Measurements from ENCODE around the gene MOB3A.

The MOB3A gene

DNA sequence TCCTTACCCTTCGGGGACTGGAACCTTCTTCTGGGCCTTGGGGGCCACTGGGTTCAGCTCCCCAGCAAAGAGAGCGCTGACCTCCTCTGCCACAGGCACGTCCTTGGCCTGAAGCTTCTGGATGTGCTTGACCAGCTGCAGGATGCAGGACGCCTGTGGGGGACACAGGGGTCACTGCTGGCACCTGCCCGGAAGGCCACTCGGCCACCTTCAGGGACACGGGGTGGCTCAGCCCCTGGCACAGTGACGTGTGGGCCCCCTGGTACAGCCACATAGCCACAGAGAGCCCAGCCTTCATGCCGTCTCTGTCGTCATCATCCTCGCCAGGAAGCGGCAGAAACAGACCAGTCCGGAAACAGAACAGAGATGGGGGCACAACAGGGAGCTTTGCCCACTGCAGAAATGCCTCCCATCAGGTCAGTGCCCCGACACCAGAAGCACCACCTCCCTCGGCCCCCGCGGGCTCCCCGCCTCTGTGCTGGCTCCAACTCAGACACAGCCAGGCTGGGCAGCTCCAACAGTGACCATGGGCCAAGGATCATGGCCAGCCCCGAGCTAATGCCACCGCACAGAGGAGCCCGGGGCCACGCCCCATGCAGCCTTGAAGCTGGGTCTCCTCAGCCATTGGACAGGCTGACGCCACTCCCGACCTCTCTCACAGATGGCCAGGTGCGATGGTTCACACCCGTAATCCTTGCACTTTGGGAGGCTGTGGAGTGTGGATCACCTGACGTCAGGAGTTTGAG lies 21.3 kb upstream of the MOB3A start:
- TF ChIP-seq, protein P1, sequence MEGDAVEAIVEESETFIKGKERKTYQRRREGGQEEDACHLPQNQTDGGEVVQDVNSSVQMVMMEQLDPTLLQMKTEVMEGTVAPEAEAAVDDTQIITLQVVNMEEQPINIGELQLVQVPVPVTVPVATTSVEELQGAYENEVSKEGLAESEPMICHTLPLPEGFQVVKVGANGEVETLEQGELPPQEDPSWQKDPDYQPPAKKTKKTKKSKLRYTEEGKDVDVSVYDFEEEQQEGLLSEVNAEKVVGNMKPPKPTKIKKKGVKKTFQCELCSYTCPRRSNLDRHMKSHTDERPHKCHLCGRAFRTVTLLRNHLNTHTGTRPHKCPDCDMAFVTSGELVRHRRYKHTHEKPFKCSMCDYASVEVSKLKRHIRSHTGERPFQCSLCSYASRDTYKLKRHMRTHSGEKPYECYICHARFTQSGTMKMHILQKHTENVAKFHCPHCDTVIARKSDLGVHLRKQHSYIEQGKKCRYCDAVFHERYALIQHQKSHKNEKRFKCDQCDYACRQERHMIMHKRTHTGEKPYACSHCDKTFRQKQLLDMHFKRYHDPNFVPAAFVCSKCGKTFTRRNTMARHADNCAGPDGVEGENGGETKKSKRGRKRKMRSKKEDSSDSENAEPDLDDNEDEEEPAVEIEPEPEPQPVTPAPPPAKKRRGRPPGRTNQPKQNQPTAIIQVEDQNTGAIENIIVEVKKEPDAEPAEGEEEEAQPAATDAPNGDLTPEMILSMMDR (IDR thresholded peaks at IDR 0.05; ENCODE audit: control insufficient read depth, insufficient read depth, low read depth, low read length, missing control alignments) = no peak
- H3K4me3 ChIP-seq (ENCODE audit: control insufficient read depth, low read depth, low read length) = no peak overlapping the region
- no peak for DNase-seq (ENCODE audit: low read depth)

DNA sequence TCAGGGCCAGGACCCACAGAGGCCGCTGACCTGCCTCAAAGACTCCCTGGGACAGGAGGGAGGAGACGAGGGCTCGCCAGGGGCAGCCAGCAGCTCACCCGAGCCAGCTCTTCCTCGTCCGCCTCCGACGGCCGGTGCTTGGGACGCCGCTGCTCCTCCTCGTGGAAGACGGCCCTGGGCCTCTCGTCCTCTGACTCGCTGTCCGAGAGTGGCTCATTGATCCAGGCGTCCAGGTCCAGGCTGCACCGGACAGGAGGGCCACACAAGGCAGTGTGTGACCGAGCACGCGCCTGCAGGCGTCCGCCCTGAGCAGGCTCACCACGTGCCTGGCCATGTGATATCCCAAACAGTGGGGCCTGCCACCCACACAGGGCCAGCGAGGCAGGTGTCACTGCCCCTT lies 20.4 kb upstream of the MOB3A start:
- H3K4me3 ChIP-seq (ENCODE audit: control insufficient read depth, low read depth, low read length) = no peak overlapping the region
- no peak for DNase-seq (ENCODE audit: low read depth)
- TF ChIP-seq, protein P1 (IDR thresholded peaks at IDR 0.05; ENCODE audit: control insufficient read depth, insufficient read depth, low read depth, low read length, missing control alignments) = no peak

DNA sequence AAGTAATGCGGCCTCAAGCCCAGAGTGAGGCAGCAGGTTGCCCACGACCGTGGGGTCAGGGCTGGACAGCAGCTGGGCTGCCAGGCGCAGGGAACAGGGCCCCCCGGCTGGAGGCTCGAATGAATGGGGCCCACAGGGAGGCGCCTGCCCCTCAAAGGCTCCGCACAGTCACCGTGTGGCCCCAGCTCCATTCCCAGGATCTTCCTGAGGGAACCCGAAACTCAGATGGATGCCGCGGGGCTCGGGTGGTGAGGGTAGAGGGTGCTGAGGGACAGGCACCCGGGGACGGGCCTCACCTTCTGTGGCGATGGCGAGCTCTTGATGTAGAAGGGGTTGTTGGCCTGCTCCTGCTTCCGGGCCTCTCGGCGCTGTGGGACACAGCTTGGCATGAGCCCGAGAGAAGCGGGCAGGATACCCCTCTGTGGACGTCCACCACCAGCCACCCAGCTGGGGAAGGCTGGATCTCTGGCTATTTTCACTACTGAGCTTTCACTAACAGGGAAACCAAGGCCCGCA lies 19.8 kb upstream of the MOB3A start:
- TF ChIP-seq, protein P1 (IDR thresholded peaks at IDR 0.05; ENCODE audit: control insufficient read depth, insufficient read depth, low read depth, low read length, missing control alignments) = no peak
- DNase-seq (ENCODE audit: low read depth) = no peak
- no peak overlapping the region for H3K4me3 ChIP-seq (ENCODE audit: control insufficient read depth, low read depth, low read length)

- no peak for DNase-seq (ENCODE audit: low read depth)
- H3K4me3 ChIP-seq (ENCODE audit: control insufficient read depth, low read depth, low read length) = no peak overlapping the region
- TF ChIP-seq, protein P1 (IDR thresholded peaks at IDR 0.05; ENCODE audit: control insufficient read depth, insufficient read depth, low read depth, low read length, missing control alignments) = no peak
Measured at GRCh38 chr19:2115324-2115723, 19.2 kb upstream of the MOB3A start.

- H3K4me3 ChIP-seq (ENCODE audit: control insufficient read depth, low read depth, low read length) = no peak overlapping the region
- no peak for DNase-seq (ENCODE audit: low read depth)
- TF ChIP-seq, protein P1 (IDR thresholded peaks at IDR 0.05; ENCODE audit: control insufficient read depth, insufficient read depth, low read depth, low read length, missing control alignments) = no peak
Measured at GRCh38 chr19:2114821-2115220, 18.7 kb upstream of the MOB3A start.

DNA sequence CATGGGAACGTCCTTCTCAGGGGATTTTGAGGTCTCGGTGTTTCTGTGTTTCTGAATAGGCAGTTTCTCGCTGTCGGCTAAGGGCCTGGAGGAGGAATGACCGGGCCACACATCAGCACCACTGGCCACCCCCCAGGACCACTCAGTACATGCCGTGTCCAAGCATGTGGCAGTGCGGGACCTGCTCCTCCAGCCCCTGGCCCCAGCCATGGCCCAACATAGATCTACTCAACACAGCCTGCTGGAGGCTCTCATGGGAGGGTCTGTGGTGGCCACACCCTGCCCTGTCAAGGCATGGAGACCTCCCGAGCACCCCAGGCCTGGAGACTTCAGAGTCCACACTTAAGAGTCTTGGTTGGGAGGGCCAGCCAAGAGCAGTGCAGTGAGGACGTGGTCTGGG lies 18.1 kb upstream of the MOB3A start:
- no peak overlapping the region for H3K4me3 ChIP-seq (ENCODE audit: control insufficient read depth, low read depth, low read length)
- TF ChIP-seq, protein P1 (IDR thresholded peaks at IDR 0.05; ENCODE audit: control insufficient read depth, insufficient read depth, low read depth, low read length, missing control alignments) = no peak
- no peak for DNase-seq (ENCODE audit: low read depth)

Measured in AG09309 (cell line).